GM18517 (cell line): ENCODE measurements around the gene GRID2.

ENCODE experiments used
- ATAC-seq: cut with Tn5 transposase; IDR thresholded peaks from one replicate; pipeline ENCODE4 v1.9.1; 2021; ENCODE audit warnings: mild to moderate bottlenecking, moderate library complexity; ENCODE audit not compliant: unreplicated experiment

Gene GRID2

GRCh38 chr4:93179044-93179443 is 875.3 kb downstream of the GRID2 start:
- no peak for ATAC-seq

GRCh38 chr4:93182722-93183121 is 879.0 kb downstream of the GRID2 start:
- ATAC-seq: no peak

- ATAC-seq: no peak
Measured at GRCh38 chr4:93183576-93183975, 879.8 kb downstream of the GRID2 start.

GRCh38 chr4:93184053-93184452 is 880.3 kb downstream of the GRID2 start:
- ATAC-seq: no peak

GRCh38 chr4:93186846-93187245 is 883.1 kb downstream of the GRID2 start:
- ATAC-seq: no peak

- no peak for ATAC-seq
Measured at GRCh38 chr4:93187466-93187865, 883.7 kb downstream of the GRID2 start.

GRCh38 chr4:93187892-93188291 is 884.1 kb downstream of the GRID2 start:
- ATAC-seq: no peak

GRCh38 chr4:93199492-93199891 is 895.7 kb downstream of the GRID2 start:
- ATAC-seq: no peak

- no peak for ATAC-seq
Measured at GRCh38 chr4:93201471-93202096, 897.8 kb downstream of the GRID2 start.

GRCh38 chr4:93203708-93204107 is 899.9 kb downstream of the GRID2 start:
- no peak for ATAC-seq

GRCh38 chr4:93212250-93212649 is 908.5 kb downstream of the GRID2 start:
- no peak for ATAC-seq

- no peak for ATAC-seq
Measured at GRCh38 chr4:93216646-93217045, 912.9 kb downstream of the GRID2 start.

GRCh38 chr4:93217431-93217830 is 913.7 kb downstream of the GRID2 start:
- ATAC-seq: no peak

- ATAC-seq: no peak
Measured at GRCh38 chr4:93221771-93222170, 918.0 kb downstream of the GRID2 start.

GRCh38 chr4:93228021-93228420 is 924.3 kb downstream of the GRID2 start:
- ATAC-seq: no peak

- ATAC-seq: no peak
Measured at GRCh38 chr4:93232883-93233282, 929.1 kb downstream of the GRID2 start.

GRCh38 chr4:93237521-93237920 is 933.8 kb downstream of the GRID2 start:
- no peak for ATAC-seq

- no peak for ATAC-seq
Measured at GRCh38 chr4:93243262-93243661, 939.5 kb downstream of the GRID2 start.

GRCh38 chr4:93261207-93261606 is 957.4 kb downstream of the GRID2 start:
- ATAC-seq: no peak

- ATAC-seq: no peak
Measured at GRCh38 chr4:93263166-93263565, 959.4 kb downstream of the GRID2 start.

GRCh38 chr4:93267747-93268146 is 964.0 kb downstream of the GRID2 start:
- ATAC-seq: no peak

GRCh38 chr4:93285346-93285745 is 981.6 kb downstream of the GRID2 start:
- ATAC-seq: no peak

GRCh38 chr4:93289241-93289640 is 985.5 kb downstream of the GRID2 start:
- ATAC-seq: no peak
